K562 (cell line): ENCODE results near the gene PRKCSH. TPM values are rescaled to one million over a fixed set of nuclear protein-coding genes. Genes with fewer than 3 reads are reported as not detected.

Source experiments
- ATAC-seq: fragments of 200-7000 bp; cut with Tn5 transposase; 3 replicates; pipeline ENCODE4 v1.9.1; 2020; ENCODE audit warnings: moderate library complexity
- BruUV-seq: library from RNA; stranded (reverse); fragments of 400-500 nt; replicated peaks from 2 replicates; lab custom pipeline; 2021; lab: Mats Ljungman, UMichigan
- CTCF ChIA-PET: fragments of 300-600 bp; formaldehyde crosslinking; extraction: SDS; loops from one replicate; lab custom pipeline; 2021; ENCODE audit warnings: low intra/inter-chr PET ratio; lab: Yijun Ruan, JAX
- POLR2A ChIA-PET: fragments of 300-600, 350-650 bp; sonication (Branson Sonifier 250); formaldehyde crosslinking; extraction: SDS; loops from one replicate; lab custom pipeline; 2021; ENCODE audit warnings: antibody characterized with exemption, inconsistent platforms; lab: Yijun Ruan, JAX
- DNase-seq, 4 experiments: peaks; one replicate each; pipeline versions ENCODE4 v3.0.0 to v3.0.0-alpha.2; 2011 to 2018; ENCODE audit warnings: low spot score in 3 of 4, mixed read lengths in 3 of 4; ENCODE audit errors: extremely low read depth in 1 of 4
- FAIRE-seq: peaks from 2 replicates; lab custom pipeline; 2011; peaks lifted over from hg19 to GRCh38; lab: Jason Lieb, UNC
- H2AFZ ChIP-seq: 2 replicates; pipeline ENCODE4 v1.6.0; 2011; ENCODE audit warnings: low read depth, low read length, control low read depth, inconsistent platforms
- H3K27ac ChIP-seq: fragments of 200-600 bp; 3 replicates; pipeline ENCODE4 v1.8.0; 2011; ENCODE audit warnings: low read depth, mild to moderate bottlenecking, control low read depth, inconsistent platforms, low read length, moderate library complexity, mixed read lengths; ENCODE audit errors: extremely low read depth
- H3K27me3 ChIP-seq, 2 experiments: fragments of 300-600 bp in 1 of 2; 2 replicates in 1 of 2; 3 replicates in 1 of 2; pipeline versions ENCODE4 v1.6.0 to v1.8.0; 2011; ENCODE audit warnings: inconsistent platforms in 2 of 2, low read length in 2 of 2, mild to moderate bottlenecking in 1 of 2, mixed read lengths in 1 of 2, moderate library complexity in 1 of 2; ENCODE audit not compliant: control insufficient read depth in 2 of 2, insufficient read depth in 2 of 2
- H3K36me3 ChIP-seq: fragments of 300-600 bp; 3 replicates; pipeline ENCODE4 v1.8.0; 2011; ENCODE audit warnings: mild to moderate bottlenecking, low read length, inconsistent platforms; ENCODE audit not compliant: control insufficient read depth, insufficient read depth
- H3K4me1 ChIP-seq, 2 experiments: fragments of 200-600 bp in 1 of 2; replicated peaks in 1 of 2; 2 replicates in 1 of 2; 3 replicates in 1 of 2; pipeline versions ENCODE4 v1.5.1 to v1.8.0; 2011; ENCODE audit warnings: inconsistent platforms in 2 of 2, low read length in 2 of 2, mild to moderate bottlenecking in 1 of 2, mixed read lengths in 1 of 2, moderate library complexity in 1 of 2; ENCODE audit not compliant: control insufficient read depth in 2 of 2, insufficient read depth in 2 of 2
- H3K4me2 ChIP-seq: 2 replicates; pipeline ENCODE4 v1.6.1; 2011; ENCODE audit warnings: low read length, control low read depth, inconsistent platforms, mixed read lengths; ENCODE audit not compliant: insufficient read depth
- H3K4me3 ChIP-seq: fragments of 200-600 bp; sonication (generic), shearing (Covaris generic); 2 replicates; pipeline ENCODE4 v1.5.1; 2016; ENCODE audit warnings: control low read depth, inconsistent platforms
- H3K79me2 ChIP-seq: fragments of 200-600 bp; 3 replicates; pipeline ENCODE4 v1.8.0; 2011; ENCODE audit warnings: low read length, inconsistent platforms; ENCODE audit not compliant: control insufficient read depth, insufficient read depth
- H3K9ac ChIP-seq, 2 experiments: 2 replicates each; pipeline versions ENCODE4 v1.6.0 to v1.6.1; 2011; ENCODE audit warnings: low read depth in 2 of 2, low read length in 2 of 2, control low read depth in 1 of 2, inconsistent platforms in 1 of 2, mild to moderate bottlenecking in 1 of 2, mixed read lengths in 1 of 2; ENCODE audit not compliant: insufficient read depth in 1 of 2
- H3K9me1 ChIP-seq: one replicate; pipeline ENCODE4 v1.6.0; 2011; ENCODE audit warnings: inconsistent platforms, mild to moderate bottlenecking, low read length, moderate library complexity; ENCODE audit not compliant: control insufficient read depth, insufficient read depth
- H3K9me3 ChIP-seq: replicated peaks from 2 replicates; pipeline ENCODE4 v1.5.1; 2011; ENCODE audit warnings: low read depth, low read length, inconsistent platforms; ENCODE audit not compliant: control insufficient read depth, insufficient read depth
- H4K20me1 ChIP-seq: replicated peaks from 2 replicates; pipeline ENCODE4 v1.6.1; 2011; ENCODE audit warnings: low read length, inconsistent platforms, mixed read lengths; ENCODE audit not compliant: control insufficient read depth, insufficient read depth
- CBFA2T2 ChIP-seq: fragments of 450-650 bp; conservative IDR thresholded peaks from 2 replicates; pipeline ENCODE4 v1.6.1; 2017; ENCODE audit warnings: mild to moderate bottlenecking
- DIDO1 ChIP-seq: fragments of 450-650 bp; IDR thresholded peaks from 2 replicates; pipeline ENCODE4 v1.6.1; 2016; ENCODE audit warnings: low read depth, missing biosample characterization, missing genetic modification characterization
- FIP1L1 ChIP-seq: fragments of 200-400 bp; formaldehyde crosslinking; IDR thresholded peaks from 2 replicates; pipeline ENCODE4 v1.6.1; 2018; ENCODE audit warnings: mild to moderate bottlenecking, low read depth, low read length; ENCODE audit not compliant: poor library complexity, severe bottlenecking
- FOXJ3 ChIP-seq: sonication (generic); formaldehyde crosslinking; IDR thresholded peaks from 2 replicates; pipeline ENCODE4 v1.4.0; 2020; ENCODE audit warnings: mild to moderate bottlenecking, missing genetic modification reagents
- FUS ChIP-seq: fragments of 200-400 bp; formaldehyde crosslinking; optimal IDR thresholded peaks from 2 replicates; pipeline ENCODE3; 2017; ENCODE audit warnings: low read depth, low read length
- KHSRP ChIP-seq: fragments of 450-650 bp; IDR thresholded peaks from 2 replicates; pipeline ENCODE4 v1.6.1; 2017
- LARP7 ChIP-seq: fragments of 450-650 bp; IDR thresholded peaks from 2 replicates; pipeline ENCODE4 v1.6.1; 2016
- MBD2 ChIP-seq: sonication (generic); IDR thresholded peaks from 2 replicates; pipeline ENCODE4 v1.6.1; 2016; ENCODE audit warnings: low read depth, borderline replicate concordance
- PHF8 ChIP-seq: fragments of 200-600 bp; sonication (generic); IDR thresholded peaks from 2 replicates; pipeline ENCODE4 v1.6.1; 2012; ENCODE audit warnings: mixed run types, mild to moderate bottlenecking, inconsistent platforms, low read length, moderate library complexity, borderline replicate concordance
- RBBP5 ChIP-seq: fragments of 200-600 bp; sonication (generic); IDR thresholded peaks from 2 replicates; pipeline ENCODE4 v1.6.1; 2012; ENCODE audit warnings: borderline replicate concordance, mild to moderate bottlenecking, low read length, control low read depth, inconsistent platforms; ENCODE audit not compliant: insufficient read depth, poor library complexity, severe bottlenecking
- SIN3B ChIP-seq: fragments of 450-650 bp; IDR thresholded peaks from 2 replicates; pipeline ENCODE4 v1.6.1; 2017; ENCODE audit warnings: low read depth, mild to moderate bottlenecking, moderate library complexity
- STAT5A ChIP-seq: IDR thresholded peaks from 2 replicates; pipeline ENCODE4 v1.6.1; 2012; ENCODE audit warnings: low read length, inconsistent platforms, borderline replicate concordance
- ZFPM2 ChIP-seq: fragments of 250-450 bp; sonication (Bioruptor Pico); IDR thresholded peaks from 2 replicates; pipeline ENCODE4 v1.5.1; 2022; ENCODE audit warnings: mild to moderate bottlenecking
- ZKSCAN8 ChIP-seq: fragments of 200-800 bp; sonication (Bioruptor generic); IDR thresholded peaks from 2 replicates; pipeline ENCODE4 v1.6.1; 2016; ENCODE audit warnings: missing genetic modification characterization, missing compliant biosample characterization
- WGBS: fragments of 100-300 bp; shearing (Covaris generic); methylation state at CpG from one replicate; pipeline ENCODE4 v1.1.6; 2016; ENCODE audit warnings: low coverage, mixed read lengths; ENCODE audit not compliant: insufficient coverage; ENCODE audit errors: missing lambda C conversion rate; 5-methylcytosine and 5-hydroxymethylcytosine counted together
- in situ Hi-C: fragments of 300-500 bp; cut with MboI; formaldehyde crosslinking; loops from 4 replicates; pipeline ENCODE4 v1.15.0; 2018; ENCODE audit warnings: inconsistent platforms, mixed read lengths
- intact Hi-C: fragments of 100-400 bp; cut with micrococcal nuclease; formaldehyde crosslinking; loops from 2 replicates; pipeline ENCODE4 v1.14.2; 2022
- polyA plus RNA-seq, 8 experiments: library from polyadenylated mRNA; depleted of rRNA in 4 of 8; stranded (reverse) in 5 of 8; unstranded in 3 of 8; fragments of >200 nt; fragmentation: Nextera tagmentation in 2 of 8; fragmentation: Illumina TruSeq in 1 of 8; extraction: Ambion mirVana in 2 of 8; extraction: Trizol in 1 of 8; gene quantifications; 2 replicates each; pipeline versions ENCODE4 v1.2.1 to v1.2.3, GENCODE V29; 2011 to 2014; ENCODE audit warnings: inconsistent platforms in 1 of 8, missing spikeins in 1 of 8
- total RNA-seq, 7 experiments: library from RNA; depleted of rRNA in 6 of 7; stranded (reverse); fragments of >200 nt in 6 of 7; fragmentation: Illumina TruSeq in 2 of 7; extraction: Trizol in 2 of 7; gene quantifications; 2 replicates each; pipeline versions ENCODE4 v1.2.1 to v1.2.3, GENCODE V29; 2011 to 2021; ENCODE audit warnings: low replicate concordance in 1 of 7
- TF ChIP-seq, protein P1 (sequence below): sonication (generic); formaldehyde crosslinking; IDR thresholded peaks from 2 replicates; pipeline ENCODE4 v1.8.0; 2022; ENCODE audit warnings: missing genetic modification reagents, mild to moderate bottlenecking, borderline replicate concordance
- TF ChIP-seq, protein P2 (sequence below): sonication (generic); formaldehyde crosslinking; IDR thresholded peaks from 2 replicates; pipeline ENCODE4 v1.8.0; 2022; ENCODE audit warnings: mild to moderate bottlenecking, missing genetic modification reagents

Gene PRKCSH
- total and polyA plus RNA-seq, 9 of the 15 experiments (the other 6 are each of a cell fraction or from before 2014, with no cell fraction given), result 2.3 to 297 (median 48.1) TPM

DNA sequence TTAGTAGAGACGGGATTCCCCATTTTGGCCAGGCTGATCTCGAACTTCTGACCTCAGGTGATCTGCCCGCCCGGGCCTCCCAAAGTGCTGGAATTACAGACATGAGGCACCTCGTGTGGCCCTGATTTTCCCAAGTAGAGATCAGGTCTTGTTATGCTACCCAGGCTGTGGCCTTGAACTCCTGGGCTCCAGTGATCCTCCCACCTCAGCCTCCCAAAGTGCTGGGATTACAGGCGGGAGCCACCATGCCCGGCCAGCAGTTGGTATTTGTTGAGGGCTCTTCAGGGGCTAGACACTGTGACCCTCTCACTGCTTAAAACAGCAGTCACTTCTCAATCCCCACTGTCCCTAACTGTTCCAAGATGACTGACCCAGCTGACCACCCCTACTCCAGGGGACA lies 53.9 kb downstream of the PRKCSH start:
- no peaks in the 10 kb centered on the region for H4K20me1 ChIP-seq
- no peak overlapping the region for H3K4me2 ChIP-seq
- no peak overlapping the region for H3K9ac ChIP-seq
- in situ Hi-C loops, result no loop called here
- BruUV-seq, result no TSS peak
- ATAC-seq, result no peak
- no peak overlapping the region for H3K27ac ChIP-seq
- ChIA-PET POLR2A (no interaction called here), CTCF (interaction anchor here (0.6 kb wide), 1 partner anchor 199 kb away, joined by 5 read pairs; no protein-coding TSS in a partner anchor)
- no peaks in the 10 kb centered on the region for H3K9me3 ChIP-seq
- no peak for DNase-seq
- 89% methylated on average over 6 of the region's 7 CpGs for WGBS
- peaks cover 0 to 17% of the 10 kb centered on the region in 2 experiments; a peak in 2 of 5 replicates for H3K4me1 ChIP-seq
- TF ChIP-seq ZFPM2 (CRISPR knock-in tag) (no peak), PHF8 (no peak), DIDO1 (tag) (no peak), FIP1L1 (no peak), SIN3B (no peak), LARP7 (no peak), CBFA2T2 (no peak), MBD2 (no peak), FOXJ3 (CRISPR knock-in tag) (no peak), STAT5A (no peak), RBBP5 (no peak), KHSRP (no peak), FUS (no peak), ZKSCAN8 (no peak)
- TF ChIP-seq, protein P1, sequence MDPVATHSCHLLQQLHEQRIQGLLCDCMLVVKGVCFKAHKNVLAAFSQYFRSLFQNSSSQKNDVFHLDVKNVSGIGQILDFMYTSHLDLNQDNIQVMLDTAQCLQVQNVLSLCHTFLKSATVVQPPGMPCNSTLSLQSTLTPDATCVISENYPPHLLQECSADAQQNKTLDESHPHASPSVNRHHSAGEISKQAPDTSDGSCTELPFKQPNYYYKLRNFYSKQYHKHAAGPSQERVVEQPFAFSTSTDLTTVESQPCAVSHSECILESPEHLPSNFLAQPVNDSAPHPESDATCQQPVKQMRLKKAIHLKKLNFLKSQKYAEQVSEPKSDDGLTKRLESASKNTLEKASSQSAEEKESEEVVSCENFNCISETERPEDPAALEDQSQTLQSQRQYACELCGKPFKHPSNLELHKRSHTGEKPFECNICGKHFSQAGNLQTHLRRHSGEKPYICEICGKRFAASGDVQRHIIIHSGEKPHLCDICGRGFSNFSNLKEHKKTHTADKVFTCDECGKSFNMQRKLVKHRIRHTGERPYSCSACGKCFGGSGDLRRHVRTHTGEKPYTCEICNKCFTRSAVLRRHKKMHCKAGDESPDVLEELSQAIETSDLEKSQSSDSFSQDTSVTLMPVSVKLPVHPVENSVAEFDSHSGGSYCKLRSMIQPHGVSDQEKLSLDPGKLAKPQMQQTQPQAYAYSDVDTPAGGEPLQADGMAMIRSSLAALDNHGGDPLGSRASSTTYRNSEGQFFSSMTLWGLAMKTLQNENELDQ (CRISPR knock-in tag), result no peak
- TF ChIP-seq, protein P2, sequence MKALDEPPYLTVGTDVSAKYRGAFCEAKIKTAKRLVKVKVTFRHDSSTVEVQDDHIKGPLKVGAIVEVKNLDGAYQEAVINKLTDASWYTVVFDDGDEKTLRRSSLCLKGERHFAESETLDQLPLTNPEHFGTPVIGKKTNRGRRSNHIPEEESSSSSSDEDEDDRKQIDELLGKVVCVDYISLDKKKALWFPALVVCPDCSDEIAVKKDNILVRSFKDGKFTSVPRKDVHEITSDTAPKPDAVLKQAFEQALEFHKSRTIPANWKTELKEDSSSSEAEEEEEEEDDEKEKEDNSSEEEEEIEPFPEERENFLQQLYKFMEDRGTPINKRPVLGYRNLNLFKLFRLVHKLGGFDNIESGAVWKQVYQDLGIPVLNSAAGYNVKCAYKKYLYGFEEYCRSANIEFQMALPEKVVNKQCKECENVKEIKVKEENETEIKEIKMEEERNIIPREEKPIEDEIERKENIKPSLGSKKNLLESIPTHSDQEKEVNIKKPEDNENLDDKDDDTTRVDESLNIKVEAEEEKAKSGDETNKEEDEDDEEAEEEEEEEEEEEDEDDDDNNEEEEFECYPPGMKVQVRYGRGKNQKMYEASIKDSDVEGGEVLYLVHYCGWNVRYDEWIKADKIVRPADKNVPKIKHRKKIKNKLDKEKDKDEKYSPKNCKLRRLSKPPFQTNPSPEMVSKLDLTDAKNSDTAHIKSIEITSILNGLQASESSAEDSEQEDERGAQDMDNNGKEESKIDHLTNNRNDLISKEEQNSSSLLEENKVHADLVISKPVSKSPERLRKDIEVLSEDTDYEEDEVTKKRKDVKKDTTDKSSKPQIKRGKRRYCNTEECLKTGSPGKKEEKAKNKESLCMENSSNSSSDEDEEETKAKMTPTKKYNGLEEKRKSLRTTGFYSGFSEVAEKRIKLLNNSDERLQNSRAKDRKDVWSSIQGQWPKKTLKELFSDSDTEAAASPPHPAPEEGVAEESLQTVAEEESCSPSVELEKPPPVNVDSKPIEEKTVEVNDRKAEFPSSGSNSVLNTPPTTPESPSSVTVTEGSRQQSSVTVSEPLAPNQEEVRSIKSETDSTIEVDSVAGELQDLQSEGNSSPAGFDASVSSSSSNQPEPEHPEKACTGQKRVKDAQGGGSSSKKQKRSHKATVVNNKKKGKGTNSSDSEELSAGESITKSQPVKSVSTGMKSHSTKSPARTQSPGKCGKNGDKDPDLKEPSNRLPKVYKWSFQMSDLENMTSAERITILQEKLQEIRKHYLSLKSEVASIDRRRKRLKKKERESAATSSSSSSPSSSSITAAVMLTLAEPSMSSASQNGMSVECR, result no peak
- H3K79me2 ChIP-seq, result no peaks in the 10 kb centered on the region
- H3K9me1 ChIP-seq, result no peaks in the 10 kb centered on the region
- intact Hi-C loops, result loop anchor here (10.0 kb wide), 1 partner anchor 195 kb away; the partner anchor contains the start of gene TSPAN16
- no peaks in the 10 kb centered on the region for H3K36me3 ChIP-seq
- no peak for FAIRE-seq
- H3K27me3 ChIP-seq, result no peaks in the 10 kb centered on the region
- no peak overlapping the region for H2AFZ ChIP-seq
- no peak overlapping the region for H3K4me3 ChIP-seq
